Tibial artery (tissue), 4 donors: ENCODE data around the gene GTF3A.
A peak's percentile ranks its signal among the peaks of the same experiment; 100 is the strongest.

ENCODE experiments used
- DNase-seq, 2 donors: peaks; one replicate each; pipeline ENCODE4 v3.0.0-alpha.2; 2019
- H3K27ac ChIP-seq, 2 donors: fragments of 200-600 bp; sonication (generic) in 1 of 2; 1 replicate in 1 of 2; 2 replicates in 1 of 2; pipeline ENCODE4 v1.5.1; 2018 to 2019; ENCODE audit warnings: mild to moderate bottlenecking in 1 of 2
- H3K27me3 ChIP-seq, 2 donors: fragments of 200-600 bp; sonication (generic) in 1 of 2; one replicate each; pipeline versions ENCODE4 v1.5.1 to v1.6.0; 2016 to 2019
- H3K36me3 ChIP-seq, 3 donors: fragments of 200-600 bp; sonication (generic) in 2 of 3; one replicate each; pipeline ENCODE4 v1.5.1; 2016 to 2019; ENCODE audit warnings: mild to moderate bottlenecking in 2 of 3
- H3K4me1 ChIP-seq, 4 donors: fragments of 200-600 bp; sonication (generic) in 2 of 4; 1 replicate in 3 of 4; 2 replicates in 1 of 4; pipeline ENCODE4 v1.5.1; 2016 to 2019
- H3K4me3 ChIP-seq, 2 donors: fragments of 200-600 bp; sonication (generic) in 1 of 2; 1 replicate in 1 of 2; 2 replicates in 1 of 2; pipeline ENCODE4 v1.5.1; 2018 to 2019; ENCODE audit warnings: mild to moderate bottlenecking in 2 of 2
- H3K9me3 ChIP-seq, 3 donors: fragments of 200-600 bp; sonication (generic) in 1 of 3; one replicate each; pipeline ENCODE4 v1.5.1; 2016 to 2019
- intact Hi-C: fragments of 100-400 bp; cut with DNase I; formaldehyde crosslinking; loops from one replicate; pipeline ENCODE4 v1.15.0; 2023; ENCODE audit warnings: low total_unique reads
- TF ChIP-seq, protein P1 (sequence below), 2 experiments: fragments of 200-600 bp in 1 of 2; fragments of 450-650 bp in 1 of 2; IDR thresholded peaks; one replicate each; pipeline ENCODE4 v1.5.1; 2017 to 2019; ENCODE audit warnings: antibody characterized with exemption in 2 of 2, mild to moderate bottlenecking in 1 of 2, moderate library complexity in 1 of 2

The GTF3A gene

GRCh38 chr13:27425918-27426630, 1.7 kb downstream of the GTF3A start:
- TF ChIP-seq, protein P1, sequence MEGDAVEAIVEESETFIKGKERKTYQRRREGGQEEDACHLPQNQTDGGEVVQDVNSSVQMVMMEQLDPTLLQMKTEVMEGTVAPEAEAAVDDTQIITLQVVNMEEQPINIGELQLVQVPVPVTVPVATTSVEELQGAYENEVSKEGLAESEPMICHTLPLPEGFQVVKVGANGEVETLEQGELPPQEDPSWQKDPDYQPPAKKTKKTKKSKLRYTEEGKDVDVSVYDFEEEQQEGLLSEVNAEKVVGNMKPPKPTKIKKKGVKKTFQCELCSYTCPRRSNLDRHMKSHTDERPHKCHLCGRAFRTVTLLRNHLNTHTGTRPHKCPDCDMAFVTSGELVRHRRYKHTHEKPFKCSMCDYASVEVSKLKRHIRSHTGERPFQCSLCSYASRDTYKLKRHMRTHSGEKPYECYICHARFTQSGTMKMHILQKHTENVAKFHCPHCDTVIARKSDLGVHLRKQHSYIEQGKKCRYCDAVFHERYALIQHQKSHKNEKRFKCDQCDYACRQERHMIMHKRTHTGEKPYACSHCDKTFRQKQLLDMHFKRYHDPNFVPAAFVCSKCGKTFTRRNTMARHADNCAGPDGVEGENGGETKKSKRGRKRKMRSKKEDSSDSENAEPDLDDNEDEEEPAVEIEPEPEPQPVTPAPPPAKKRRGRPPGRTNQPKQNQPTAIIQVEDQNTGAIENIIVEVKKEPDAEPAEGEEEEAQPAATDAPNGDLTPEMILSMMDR (IDR thresholded peaks at IDR 0.05) = peak; percentile 21 to 30
- peaks cover 12 to 35% (median 28%) of the 10 kb centered on the region in 3 donors for H3K36me3 ChIP-seq
- H3K27ac ChIP-seq = peak overlapping the region; percentile 79 to 80
- H3K4me1 ChIP-seq = peaks cover 0 to 33% (median 24%) of the 10 kb centered on the region in 4 donors
- no peaks in the 10 kb centered on the region for H3K27me3 ChIP-seq
- intact Hi-C loops = loop anchor here (2.0 to 10.0 kb wide), 3 partner anchors 25 to 199 kb away; partner anchors contain the start of genes LNX2, MTIF3 and POLR1D
- no peaks in the 10 kb centered on the region for H3K9me3 ChIP-seq
- DNase-seq = peak; percentile 76 to 82
- peak overlapping the region; percentile 81 to 92 for H3K4me3 ChIP-seq

GRCh38 chr13:27427641-27428040, 3.2 kb downstream of the GTF3A start:
- Histone ChIP-seq H3K4me1 (peaks cover 0 to 33% (median 24%) of the 10 kb centered on the region in 4 donors), H3K36me3 (peaks cover 27 to 51% (median 42%) of the 10 kb centered on the region in 3 donors), H3K27ac (no peak overlapping the region), H3K4me3 (no peak overlapping the region), H3K9me3 (no peaks in the 10 kb centered on the region), H3K27me3 (no peaks in the 10 kb centered on the region)
- no peak for DNase-seq
- TF ChIP-seq, protein P1 (IDR thresholded peaks at IDR 0.05) = no peak
- intact Hi-C loops = loop anchor here (10.0 kb wide), 2 partner anchors 53 to 197 kb away; partner anchors contain the start of genes LNX2 and POLR1D

DNA sequence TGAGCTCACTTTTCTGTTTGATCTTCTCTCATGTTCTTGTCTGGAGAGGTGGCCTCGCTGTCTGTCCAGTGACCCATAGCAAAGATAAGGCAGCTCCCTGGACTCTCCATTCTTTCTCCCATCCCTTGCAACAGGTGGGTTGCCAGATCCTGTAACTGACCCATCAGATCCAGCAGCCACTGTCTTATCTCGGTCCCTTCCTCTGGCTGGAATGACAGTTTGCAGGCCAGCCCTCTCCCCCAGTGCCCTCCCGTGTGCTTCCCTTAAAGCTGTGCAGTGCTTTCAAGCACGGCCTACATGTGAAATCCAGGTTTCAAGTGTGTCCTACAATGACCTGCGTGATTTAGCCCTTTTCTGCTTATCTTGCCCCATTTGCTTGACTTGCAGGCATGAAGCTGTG, 3.7 kb downstream of the GTF3A start:
- Histone ChIP-seq H3K9me3 (no peaks in the 10 kb centered on the region), H3K27ac (no peak overlapping the region), H3K4me3 (no peak overlapping the region), H3K4me1 (peaks cover 0 to 33% (median 24%) of the 10 kb centered on the region in 4 donors), H3K36me3 (peaks cover 32 to 56% (median 46%) of the 10 kb centered on the region in 3 donors), H3K27me3 (no peaks in the 10 kb centered on the region)
- intact Hi-C loops = loop anchor here (10.0 kb wide), 2 partner anchors 53 to 197 kb away; partner anchors contain the start of genes LNX2 and POLR1D
- no peak for DNase-seq
- TF ChIP-seq, protein P1 (IDR thresholded peaks at IDR 0.05) = no peak

- Histone ChIP-seq H3K36me3 (peaks cover 46 to 92% (median 75%) of the 10 kb centered on the region in 3 donors), H3K9me3 (no peaks in the 10 kb centered on the region), H3K4me3 (no peak overlapping the region), H3K27ac (no peak overlapping the region), H3K27me3 (no peaks in the 10 kb centered on the region), H3K4me1 (peaks cover 0 to 6% (median 2%) of the 10 kb centered on the region in 4 donors)
- intact Hi-C loops = no loop called here
- TF ChIP-seq, protein P1 (IDR thresholded peaks at IDR 0.05) = no peak
- DNase-seq = no peak
Measured at GRCh38 chr13:27432180-27432579, 7.8 kb downstream of the GTF3A start.

GRCh38 chr13:27432611-27433210, 8.3 kb downstream of the GTF3A start:
- Histone ChIP-seq H3K36me3 (peaks cover 46 to 92% (median 79%) of the 10 kb centered on the region in 3 donors), H3K4me3 (no peak overlapping the region), H3K27ac (no peak overlapping the region), H3K27me3 (no peaks in the 10 kb centered on the region), H3K9me3 (no peaks in the 10 kb centered on the region), H3K4me1 (peaks cover 0 to 2% (median under 1%) of the 10 kb centered on the region in 4 donors)
- TF ChIP-seq, protein P1 (IDR thresholded peaks at IDR 0.05) = no peak
- no peak for DNase-seq
- intact Hi-C loops = no loop called here
